Osteoblast (primary cell): ENCODE results near the gene COL2A1. TPM values are rescaled to one million over a fixed set of nuclear protein-coding genes. Genes with fewer than 3 reads are reported as not detected.

ENCODE experiments used
- DNase-seq: peaks from one replicate; pipeline ENCODE4 v3.0.0; 2011; ENCODE audit warnings: low spot score, mixed read lengths; ENCODE audit not compliant: insufficient read length; ENCODE audit errors: missing footprints
- H2AFZ ChIP-seq: 2 replicates; pipeline ENCODE4 v1.6.0; 2011; ENCODE audit warnings: mild to moderate bottlenecking, low read length
- H3K27ac ChIP-seq: 2 replicates; pipeline ENCODE4 v1.5.1; 2011; ENCODE audit warnings: mild to moderate bottlenecking, low read depth, low read length, moderate library complexity
- H3K27me3 ChIP-seq: 2 replicates; pipeline ENCODE4 v1.6.0; 2012; ENCODE audit warnings: mild to moderate bottlenecking, control low read depth, inconsistent platforms, low read length, moderate library complexity; ENCODE audit not compliant: insufficient read depth
- H3K36me3 ChIP-seq: 2 replicates; pipeline ENCODE4 v1.5.1; 2011; ENCODE audit warnings: mild to moderate bottlenecking, low read length, control low read depth, moderate library complexity; ENCODE audit not compliant: insufficient read depth
- H3K4me1 ChIP-seq: 2 replicates; pipeline ENCODE4 v1.5.1; 2011; ENCODE audit warnings: mild to moderate bottlenecking, low read length, control low read depth, moderate library complexity; ENCODE audit not compliant: insufficient read depth
- H3K4me2 ChIP-seq: 2 replicates; pipeline ENCODE4 v1.6.0; 2011; ENCODE audit warnings: mild to moderate bottlenecking, low read length; ENCODE audit not compliant: insufficient read depth
- H3K4me3 ChIP-seq: fragments of 200-600 bp; sonication (generic); 3 replicates; pipeline ENCODE4 v1.5.1; 2012; ENCODE audit warnings: mild to moderate bottlenecking, low read length, inconsistent platforms; ENCODE audit not compliant: insufficient read depth
- H3K79me2 ChIP-seq: 2 replicates; pipeline ENCODE4 v1.6.0; 2012; ENCODE audit warnings: mild to moderate bottlenecking, low read length, control low read depth, inconsistent platforms; ENCODE audit not compliant: insufficient read depth
- H3K9me3 ChIP-seq: 2 replicates; pipeline ENCODE4 v1.5.1; 2011; ENCODE audit warnings: low read depth, low read length, control low read depth
- H4K20me1 ChIP-seq: 2 replicates; pipeline ENCODE4 v1.6.0; 2012; ENCODE audit warnings: mild to moderate bottlenecking, low read length, control low read depth; ENCODE audit not compliant: insufficient read depth
- CTCF ChIP-seq: IDR thresholded peaks from 2 replicates; pipeline ENCODE4 v1.5.1; 2011; ENCODE audit warnings: mild to moderate bottlenecking, low read depth, low read length, moderate library complexity; ENCODE audit errors: extremely low read depth
- total RNA-seq: library from RNA; depleted of rRNA; stranded (reverse); fragments of >200 nt; gene quantifications from 2 replicates; pipeline ENCODE4 v1.2.3, GENCODE V29; 2012

COL2A1 gene
- total RNA-seq, 1 donor = under 0.01 TPM

GRCh38 chr12:47969845-47970244 lies 34.4 kb downstream of the COL2A1 start:
- Histone ChIP-seq H3K4me2 (no peak overlapping the region), H3K27me3 (no peaks in the 10 kb centered on the region), H3K4me3 (no peak overlapping the region), H3K79me2 (no peaks in the 10 kb centered on the region), H3K9me3 (no peaks in the 10 kb centered on the region), H3K36me3 (peaks cover 4% of the 10 kb centered on the region), H3K4me1 (peaks cover 5% of the 10 kb centered on the region), H3K27ac (no peak overlapping the region), H2AFZ (no peak overlapping the region), H4K20me1 (no peaks in the 10 kb centered on the region)
- no peak for DNase-seq
- no peak for TF ChIP-seq CTCF

- Histone ChIP-seq H2AFZ (no peak overlapping the region), H4K20me1 (no peaks in the 10 kb centered on the region), H3K27ac (no peak overlapping the region), H3K79me2 (peaks cover 3% of the 10 kb centered on the region), H3K4me3 (no peak overlapping the region), H3K4me2 (no peak overlapping the region), H3K9me3 (no peaks in the 10 kb centered on the region), H3K36me3 (peaks cover 4% of the 10 kb centered on the region), H3K4me1 (peaks cover 9% of the 10 kb centered on the region), H3K27me3 (no peaks in the 10 kb centered on the region)
- peak; percentile 86 for DNase-seq
- no peak for TF ChIP-seq CTCF
These were observed 36.6 kb downstream of the COL2A1 start for GRCh38 chr12:47967461-47968321.

DNA sequence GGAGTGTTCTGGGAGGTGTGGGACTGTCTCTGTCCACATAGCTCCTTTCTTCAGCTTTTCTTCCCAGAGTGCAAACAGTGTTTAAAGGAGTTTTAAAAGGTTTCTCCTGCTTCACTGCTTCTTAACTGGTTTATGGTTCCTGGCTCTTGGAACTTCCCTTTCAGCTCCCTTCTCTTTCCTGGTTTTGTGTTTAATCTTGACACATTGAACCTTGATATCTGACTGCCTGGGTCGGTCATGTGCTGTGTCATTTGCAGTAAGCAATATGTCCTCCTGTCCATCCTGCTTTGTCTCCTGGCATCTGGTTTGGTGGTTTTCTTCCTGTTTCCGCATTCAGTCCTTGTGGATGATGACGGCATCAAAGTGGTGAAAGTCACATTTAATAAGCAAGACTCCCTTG lies 38.7 kb downstream of the COL2A1 start:
- no peaks in the 10 kb centered on the region for H3K9me3 ChIP-seq
- H3K27me3 ChIP-seq = peaks cover 7% of the 10 kb centered on the region
- peaks cover 4% of the 10 kb centered on the region for H3K36me3 ChIP-seq
- no peak for DNase-seq
- peaks cover 9% of the 10 kb centered on the region for H3K4me1 ChIP-seq
- H4K20me1 ChIP-seq = no peaks in the 10 kb centered on the region
- H3K27ac ChIP-seq = no peak overlapping the region
- peaks cover 3% of the 10 kb centered on the region for H3K79me2 ChIP-seq
- no peak overlapping the region for H2AFZ ChIP-seq
- H3K4me2 ChIP-seq = no peak overlapping the region
- no peak overlapping the region for H3K4me3 ChIP-seq
- no peak for TF ChIP-seq CTCF

DNA sequence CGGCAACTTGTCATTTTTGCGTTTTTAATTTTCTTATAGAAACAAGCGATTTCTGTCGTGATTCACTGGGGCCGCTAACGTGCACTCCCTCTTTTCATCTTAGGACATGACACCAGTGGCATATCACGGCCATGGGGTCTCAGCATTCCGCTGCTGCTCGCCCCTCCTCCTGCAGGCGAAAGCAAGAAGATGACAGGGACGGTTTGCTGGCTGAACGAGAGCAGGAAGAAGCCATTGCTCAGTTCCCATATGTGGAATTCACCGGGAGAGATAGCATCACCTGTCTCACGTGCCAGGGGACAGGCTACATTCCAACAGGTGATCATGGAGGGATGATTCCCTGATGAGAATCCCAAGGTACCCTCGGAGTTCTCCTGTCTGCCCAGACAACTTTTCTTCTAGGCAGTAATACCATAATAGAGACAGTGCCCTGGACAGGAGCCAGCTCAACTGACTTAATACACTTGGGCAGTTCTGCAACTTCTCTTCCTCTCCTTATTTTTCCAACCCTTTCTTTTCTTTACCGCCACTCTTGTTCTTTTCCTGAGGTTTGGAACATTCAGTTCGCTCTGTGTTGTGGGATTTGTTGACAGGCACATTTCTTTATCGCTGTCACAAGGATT lies 40.1 kb downstream of the COL2A1 start:
- Histone ChIP-seq H3K27me3 (peaks cover 13% of the 10 kb centered on the region), H3K4me2 (peak overlapping the region; percentile 75), H3K36me3 (peaks cover 4% of the 10 kb centered on the region), H3K4me1 (peaks cover 9% of the 10 kb centered on the region), H3K79me2 (peaks cover 3% of the 10 kb centered on the region), H4K20me1 (no peaks in the 10 kb centered on the region), H3K9me3 (no peaks in the 10 kb centered on the region), H3K4me3 (peak overlapping the region; percentile 95), H3K27ac (no peak overlapping the region), H2AFZ (peak overlapping the region; percentile 97)
- TF ChIP-seq CTCF = no peak
- peak; percentile 60 for DNase-seq
